GM18907 (cell line): ENCODE data around the gene TAS2R8.

Experiments
- ATAC-seq: cut with Tn5 transposase; IDR thresholded peaks from one replicate; pipeline ENCODE4 v1.9.1; 2021; ENCODE audit warnings: mild to moderate bottlenecking, moderate library complexity; ENCODE audit not compliant: unreplicated experiment

TAS2R8 gene

GRCh38 chr12:10756194-10756593, 50.9 kb downstream of the TAS2R8 start:
- ATAC-seq: no peak
